A172 (cell line): ENCODE measurements around the gene OTP. TPM values are rescaled to one million over a fixed set of nuclear protein-coding genes. Genes with fewer than 3 reads are reported as not detected.
A peak's percentile ranks its signal among the peaks of the same experiment; 100 is the strongest.

ENCODE experiments used
- DNase-seq: peaks from one replicate; pipeline ENCODE4 v3.0.0-alpha.2; 2015; ENCODE audit warnings: low spot score
- total RNA-seq: library from RNA; depleted of rRNA; stranded (reverse); fragments of >200 nt; shearing (Covaris generic); gene quantifications from 2 replicates; pipeline ENCODE4 v1.2.3, GENCODE V29; 2014; rRNA removed

The OTP gene
- not detected in 2 replicates for total RNA-seq

- DNase-seq: no peak
Observed at GRCh38 chr5:77637998-77638762, at the start of gene OTP. Gene OTP (minus strand): TSS chr5:77638713. CDS start chr5:77638549, 164 bp downstream.

- DNase-seq: no peak
Observed at GRCh38 chr5:77683171-77683732, 44.7 kb upstream of the OTP start.

GRCh38 chr5:77670526-77670925, 32.0 kb upstream of the OTP start:
- DNase-seq: no peak

GRCh38 chr5:77669677-77670076, 31.2 kb upstream of the OTP start:
- no peak for DNase-seq

GRCh38 chr5:77663090-77663863, 24.8 kb upstream of the OTP start:
- DNase-seq: no peak

GRCh38 chr5:77662635-77663034, 24.1 kb upstream of the OTP start:
- DNase-seq: no peak

GRCh38 chr5:77658662-77659061, 20.1 kb upstream of the OTP start:
- DNase-seq: no peak

GRCh38 chr5:77651343-77651742, 12.8 kb upstream of the OTP start:
- DNase-seq: no peak

- no peak for DNase-seq
Observed at GRCh38 chr5:77650686-77651085, 12.2 kb upstream of the OTP start.

- DNase-seq: no peak
Observed at GRCh38 chr5:77649776-77650175, 11.3 kb upstream of the OTP start.

- DNase-seq: no peak
Observed at GRCh38 chr5:77645995-77646639, 7.6 kb upstream of the OTP start.

- DNase-seq: peak; percentile 8
Observed at GRCh38 chr5:77645158-77645994, 6.9 kb upstream of the OTP start.

- no peak for DNase-seq
Observed at GRCh38 chr5:77644371-77645157, 6.1 kb upstream of the OTP start.

- no peak for DNase-seq
Observed at GRCh38 chr5:77643654-77644370, 5.3 kb upstream of the OTP start.

GRCh38 chr5:77642738-77643653, 4.5 kb upstream of the OTP start:
- DNase-seq: no peak

- no peak for DNase-seq
Observed at GRCh38 chr5:77641963-77642737, 3.6 kb upstream of the OTP start.

- no peak for DNase-seq
Observed at GRCh38 chr5:77641397-77641943, 3.0 kb upstream of the OTP start.
